Activated T-cell treated with anti-CD3 and anti-CD28 coated beads, Interleukin-2, amount 50 U/mL, for 4 hours (primary cell): ENCODE data around the gene RGS1. TPM values are rescaled to one million over a fixed set of nuclear protein-coding genes. Genes with fewer than 3 reads are reported as not detected.
"Not testable (repeated sequence)": the region's sequence is repeated elsewhere in the genome, so short reads cannot be mapped to it uniquely, and the experiment has no call there.

ENCODE experiments used
- ATAC-seq, 2 donors: fragments of 200-7000 bp; cut with Tn5 transposase; one replicate each; pipeline ENCODE4 v1.10.0; 2021
- DNase-seq: peaks from one replicate; pipeline ENCODE4 v3.0.0-alpha.2; 2020
- H3K27me3 Mint-ChIP-seq: one replicate; pipeline ENCODE4 v1.8.0; 2021; ENCODE audit warnings: low read depth, mixed read lengths
- H3K36me3 Mint-ChIP-seq: one replicate; pipeline ENCODE4 v1.8.0; 2022; ENCODE audit warnings: mixed read lengths; ENCODE audit not compliant: insufficient read depth
- H3K4me1 Mint-ChIP-seq: one replicate; pipeline ENCODE4 v1.8.0; 2021; ENCODE audit warnings: low read depth, mixed read lengths
- H3K4me3 Mint-ChIP-seq: one replicate; pipeline ENCODE4 v1.8.0; 2021; ENCODE audit warnings: mild to moderate bottlenecking, moderate library complexity, mixed read lengths
- H3K9me3 Mint-ChIP-seq: one replicate; pipeline ENCODE4 v1.8.0; 2021; ENCODE audit warnings: mixed read lengths
- total RNA-seq, 3 donors: library from RNA; stranded (reverse); gene quantifications; one replicate each; pipeline ENCODE4 v1.2.1, GENCODE V29; 2021

Gene RGS1, protein sequence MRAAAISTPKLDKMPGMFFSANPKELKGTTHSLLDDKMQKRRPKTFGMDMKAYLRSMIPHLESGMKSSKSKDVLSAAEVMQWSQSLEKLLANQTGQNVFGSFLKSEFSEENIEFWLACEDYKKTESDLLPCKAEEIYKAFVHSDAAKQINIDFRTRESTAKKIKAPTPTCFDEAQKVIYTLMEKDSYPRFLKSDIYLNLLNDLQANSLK
- 10 to 100 TPM; 31.7 to 47.6 (median 34.4) TPM for total RNA-seq

DNA sequence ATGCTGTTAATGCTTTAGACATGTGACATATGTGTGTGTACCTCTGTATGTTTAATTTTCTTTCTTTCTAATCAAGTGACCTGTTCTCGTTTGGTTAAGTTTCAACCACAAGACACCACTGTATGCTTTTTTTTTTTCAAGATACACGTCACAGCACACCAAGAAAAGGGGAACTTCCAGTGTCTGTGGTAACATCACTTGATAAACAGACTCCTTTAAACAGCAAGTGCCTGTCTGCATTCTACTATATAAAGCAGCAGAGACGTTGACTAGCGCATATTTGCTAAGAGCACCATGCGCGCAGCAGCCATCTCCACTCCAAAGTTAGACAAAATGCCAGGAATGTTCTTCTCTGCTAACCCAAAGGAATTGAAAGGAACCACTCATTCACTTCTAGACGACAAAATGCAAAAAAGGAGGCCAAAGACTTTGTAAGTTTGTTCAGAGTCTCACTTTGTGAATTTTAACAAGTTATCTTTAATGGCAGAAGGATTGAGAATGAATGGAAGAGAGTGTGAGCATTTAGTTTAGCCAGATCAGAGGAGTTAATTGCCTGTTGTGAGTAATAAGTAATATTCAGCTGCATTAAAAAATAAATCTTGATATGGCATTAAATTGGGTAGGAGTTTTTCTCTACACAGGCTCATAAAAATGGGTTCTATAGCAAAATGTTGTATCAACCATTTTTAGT is at the start of gene RGS1:
Gene RGS1, plus strand, starts transcription at position 275 of the 691 bp plus-strand sequence. Its CDS starts 20 bp downstream, at position 295.
- H3K9me3 Mint-ChIP-seq = peaks cover 5% of the 10 kb centered on the region
- peaks cover 80% of the 10 kb centered on the region for H3K4me1 Mint-ChIP-seq

DNA sequence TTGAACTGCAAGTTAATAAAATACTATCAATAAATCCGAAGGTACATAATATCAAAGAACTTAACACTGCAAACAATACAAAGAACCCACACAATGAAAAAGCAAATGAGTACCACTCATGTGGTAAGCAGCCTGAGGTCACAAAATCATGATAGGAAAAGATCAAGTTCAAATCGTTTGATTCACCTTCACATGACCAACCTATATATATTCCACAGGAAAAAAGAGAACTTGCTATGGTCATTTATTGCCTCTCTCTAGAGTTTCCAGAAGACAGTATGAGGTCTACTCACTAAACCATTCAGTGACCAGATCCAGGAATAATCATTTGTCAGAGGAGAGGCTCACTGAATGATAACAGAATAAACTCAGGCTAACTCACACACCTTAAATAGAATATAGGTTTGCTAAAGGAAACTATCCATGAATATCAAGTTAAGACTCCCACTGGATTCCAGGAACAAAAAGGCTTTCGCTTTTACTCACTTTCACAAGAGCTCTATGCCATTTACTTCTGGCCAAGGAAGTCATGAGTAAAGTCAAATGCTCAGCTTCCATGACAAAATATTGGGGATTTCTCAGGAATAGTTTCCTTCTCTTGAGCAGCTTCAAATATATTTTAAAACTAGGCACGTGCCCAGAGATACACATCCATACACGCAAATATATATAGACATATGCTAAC is 48.3 kb upstream of the RGS1 start:
- ATAC-seq = no peak
- no peak overlapping the region for H3K4me3 Mint-ChIP-seq
- DNase-seq = no peak
- peaks cover 36% of the 10 kb centered on the region for H3K4me1 Mint-ChIP-seq
- H3K27me3 Mint-ChIP-seq = no peaks in the 10 kb centered on the region
- no peaks in the 10 kb centered on the region for H3K9me3 Mint-ChIP-seq
- no peaks in the 10 kb centered on the region for H3K36me3 Mint-ChIP-seq

More for the DNA sequence above, at the start of gene RGS1:
- no peaks in the 10 kb centered on the region for H3K27me3 Mint-ChIP-seq
- peak; percentile 82 to 86 for ATAC-seq
- H3K36me3 Mint-ChIP-seq = peaks cover 32% of the 10 kb centered on the region
- H3K4me3 Mint-ChIP-seq = peak within 1 kb of the TSS; percentile 88
- DNase-seq = peak; percentile 56

DNA sequence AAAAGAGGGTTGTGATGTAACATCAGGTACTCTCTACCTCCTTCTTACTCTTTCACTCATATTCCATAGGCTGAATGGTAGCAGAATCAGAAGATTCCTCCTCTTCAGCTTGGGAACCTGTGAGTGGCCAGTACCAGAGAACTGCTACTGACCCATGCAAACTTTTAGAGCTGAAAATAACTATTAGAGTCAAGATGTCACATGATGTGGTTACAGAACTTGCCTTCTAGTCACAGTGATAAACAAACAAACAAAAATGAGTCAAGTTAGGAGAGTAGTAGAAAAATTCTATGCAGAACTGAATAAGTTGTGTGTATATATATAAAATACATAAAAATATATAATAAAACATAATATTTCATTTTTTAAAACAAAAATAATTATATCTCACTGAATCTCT is 47.6 kb upstream of the RGS1 start:
- Mint-ChIP-seq H3K36me3 (no peaks in the 10 kb centered on the region), H3K9me3 (no peaks in the 10 kb centered on the region), H3K4me3 (no peak overlapping the region), H3K4me1 (peaks cover 34% of the 10 kb centered on the region), H3K27me3 (no peaks in the 10 kb centered on the region)
- ATAC-seq (no peak), DNase-seq (no peak)

DNA sequence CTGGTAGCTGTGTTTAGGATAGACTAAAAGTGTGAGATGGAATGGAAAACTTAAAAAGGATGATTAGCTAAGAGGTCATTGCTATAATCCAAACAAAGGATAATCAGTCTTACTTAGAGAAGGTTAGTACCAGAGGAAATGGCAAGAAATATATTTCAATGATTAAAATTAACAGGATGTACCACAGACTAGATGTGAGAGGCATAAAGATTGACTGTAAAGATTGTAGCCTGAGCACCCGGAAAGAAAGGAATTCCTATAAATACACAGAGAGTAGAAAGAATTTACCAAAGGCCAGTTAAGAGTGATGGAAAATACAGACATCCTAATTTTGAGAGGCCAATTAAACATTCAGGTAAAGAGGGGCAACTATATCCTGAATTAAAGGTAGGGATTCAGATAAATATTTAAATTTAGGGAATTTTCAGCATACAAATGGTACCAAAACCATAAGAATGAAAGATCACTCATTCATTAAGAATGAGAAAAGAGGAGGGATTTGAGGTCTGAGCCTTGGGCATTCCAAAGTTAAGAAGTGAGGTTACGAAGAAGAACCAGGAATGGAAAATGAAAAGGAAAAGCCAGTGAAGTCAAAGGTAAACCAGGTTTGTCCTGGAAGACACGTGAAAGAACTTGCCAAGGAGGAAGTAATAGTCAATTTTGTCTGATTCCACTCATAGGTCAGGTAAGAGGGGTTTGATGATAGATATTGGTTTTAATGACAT is 46.4 kb upstream of the RGS1 start:
- Mint-ChIP-seq H3K4me3 (no peak overlapping the region), H3K36me3 (no peaks in the 10 kb centered on the region), H3K4me1 (peaks cover 33% of the 10 kb centered on the region), H3K9me3 (no peaks in the 10 kb centered on the region), H3K27me3 (no peaks in the 10 kb centered on the region)
- ATAC-seq (no peak), DNase-seq (no peak)

DNA sequence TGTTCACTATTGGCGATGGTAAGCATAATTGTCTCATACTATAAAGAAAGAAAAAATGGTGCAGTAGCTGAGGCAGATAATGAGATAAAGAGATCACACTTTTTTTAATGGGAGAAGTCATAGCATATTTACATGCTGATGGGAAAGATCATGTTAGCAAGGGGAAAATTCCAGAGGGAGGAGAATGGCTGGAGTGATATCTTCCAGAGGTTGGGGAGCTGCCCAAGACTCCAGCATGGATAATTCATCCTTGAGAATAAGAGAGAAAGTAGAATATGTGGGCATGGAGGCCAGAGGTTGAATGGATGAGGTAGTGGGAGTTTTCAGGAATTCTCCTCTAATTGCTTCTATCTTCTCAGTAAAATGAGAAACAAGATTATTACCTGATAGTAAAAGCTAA is 45.8 kb upstream of the RGS1 start:
- Mint-ChIP-seq H3K4me3 (no peak overlapping the region), H3K36me3 (no peaks in the 10 kb centered on the region), H3K4me1 (peaks cover 29% of the 10 kb centered on the region), H3K27me3 (no peaks in the 10 kb centered on the region), H3K9me3 (no peaks in the 10 kb centered on the region)
- ATAC-seq (no peak), DNase-seq (no peak)

DNA sequence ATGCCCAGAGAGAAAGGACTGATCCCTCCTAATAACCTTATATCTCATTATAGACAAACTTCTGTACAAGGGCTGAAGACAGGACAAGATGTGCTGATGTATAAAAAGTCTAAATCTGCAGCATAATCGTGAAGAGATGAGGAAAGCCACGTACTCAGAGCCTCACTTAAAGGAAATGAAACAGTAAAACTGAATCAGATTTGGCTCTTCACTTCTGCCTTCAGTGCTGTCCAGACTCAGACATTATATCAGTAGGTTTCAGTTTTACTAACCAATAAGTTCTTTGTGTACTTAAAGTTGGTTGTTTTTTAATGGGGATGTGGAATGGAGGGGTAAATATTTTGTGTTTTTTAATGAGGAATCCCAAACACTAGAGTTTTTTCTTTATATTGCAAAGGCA is 45.3 kb upstream of the RGS1 start:
- no peaks in the 10 kb centered on the region for H3K27me3 Mint-ChIP-seq
- no peaks in the 10 kb centered on the region for H3K9me3 Mint-ChIP-seq
- H3K4me1 Mint-ChIP-seq = peaks cover 29% of the 10 kb centered on the region
- H3K36me3 Mint-ChIP-seq = no peaks in the 10 kb centered on the region
- peak; percentile 46 to 53 for ATAC-seq
- no peak for DNase-seq
- no peak overlapping the region for H3K4me3 Mint-ChIP-seq

DNA sequence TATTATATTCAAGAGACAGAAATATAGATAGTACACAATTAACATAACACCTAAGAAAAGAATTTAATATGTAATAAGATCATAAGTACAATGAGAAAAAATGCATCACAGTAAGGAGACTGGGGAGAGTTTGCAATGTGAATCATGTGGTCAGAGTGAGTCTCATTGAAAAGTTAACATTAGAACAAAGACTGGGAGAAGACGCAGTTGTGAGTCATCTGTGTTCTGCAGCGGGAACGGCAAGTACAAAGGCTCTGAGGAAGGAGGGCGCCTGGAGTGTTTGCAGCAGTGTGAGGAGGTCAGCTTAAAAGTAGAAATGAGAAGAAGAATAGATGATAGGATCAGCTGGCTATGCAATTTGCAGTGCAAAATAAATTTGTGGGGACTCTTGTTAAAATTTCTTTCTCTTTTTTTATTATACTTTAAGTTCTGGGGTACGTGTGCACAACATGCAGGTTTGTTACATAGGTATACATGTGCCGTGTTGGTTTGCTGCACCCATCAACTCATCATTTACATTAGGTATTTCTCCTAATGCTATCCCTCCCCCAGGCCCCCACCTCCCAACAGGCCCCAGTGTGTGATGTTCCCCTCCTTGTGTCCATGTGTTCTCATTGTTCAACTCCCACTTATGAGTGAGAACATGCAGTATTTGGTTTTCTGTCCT is 44.4 kb upstream of the RGS1 start:
- not testable (repeated sequence) for H3K27me3 Mint-ChIP-seq, H3K4me3 Mint-ChIP-seq, H3K36me3 Mint-ChIP-seq, H3K9me3 Mint-ChIP-seq
- peaks cover 27% of the 10 kb centered on the region for H3K4me1 Mint-ChIP-seq
- peak; percentile 95 to 97 for ATAC-seq
- DNase-seq = peak; percentile 49

DNA sequence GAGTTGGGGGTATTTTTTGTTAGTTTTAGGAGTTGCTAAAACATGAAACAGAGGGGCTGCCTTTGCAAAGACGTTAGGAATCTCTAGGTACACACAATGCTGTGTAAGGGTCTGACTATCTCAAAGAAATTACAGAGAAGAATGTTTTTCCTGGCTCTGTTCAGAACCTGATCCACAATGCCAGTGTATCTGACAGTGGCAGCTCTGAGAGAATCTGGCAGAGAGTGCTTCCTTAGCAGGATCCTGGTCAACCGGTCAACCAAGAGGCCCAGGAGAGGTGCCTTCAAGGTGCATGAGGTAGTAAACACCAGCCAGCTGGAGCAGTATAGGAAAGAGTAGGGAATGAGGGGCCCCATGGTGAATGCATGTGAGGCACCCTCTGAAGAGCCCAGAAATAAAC is 40.9 kb upstream of the RGS1 start:
- H3K4me3 Mint-ChIP-seq = no peak overlapping the region

DNA sequence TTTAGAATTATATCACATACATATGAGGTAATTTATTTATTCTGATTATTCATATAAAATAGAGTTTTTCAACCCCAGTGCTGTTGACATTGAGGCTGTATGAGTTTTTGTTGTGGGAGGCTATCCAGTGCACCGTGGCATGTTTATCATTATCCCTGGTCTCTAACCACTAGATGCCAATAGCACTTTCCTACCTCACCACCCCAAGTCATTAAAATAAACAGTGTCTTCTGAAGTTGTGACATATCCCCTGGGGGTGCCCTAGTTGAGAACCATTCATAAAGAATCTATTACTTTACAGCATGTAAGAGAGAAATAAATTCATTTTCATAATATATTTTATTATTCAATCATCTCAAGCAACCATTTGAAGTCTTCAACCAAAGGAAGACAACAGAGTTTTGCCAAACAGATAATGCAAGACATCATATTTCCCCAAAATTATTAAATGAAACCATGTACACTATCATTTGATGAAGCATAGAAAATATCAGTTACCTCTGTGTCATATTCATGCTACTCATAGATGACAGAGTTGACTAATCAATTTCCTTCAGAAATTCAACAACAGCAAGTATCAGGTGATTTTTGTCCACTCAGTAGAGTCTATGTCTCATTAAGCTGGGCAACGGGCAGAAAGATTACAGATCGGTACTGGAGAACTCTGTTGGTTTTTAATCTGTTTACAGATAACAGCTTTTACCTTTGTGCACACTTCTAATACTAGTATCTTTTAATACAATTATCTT is 39.5 kb upstream of the RGS1 start:
- Mint-ChIP-seq H3K27me3 (no peaks in the 10 kb centered on the region), H3K36me3 (no peaks in the 10 kb centered on the region), H3K4me1 (peaks cover 39% of the 10 kb centered on the region), H3K4me3 (no peak overlapping the region), H3K9me3 (no peaks in the 10 kb centered on the region)
- DNase-seq = no peak
- ATAC-seq = peak; percentile 33 to 50

More for the DNA sequence above, 40.9 kb upstream of the RGS1 start:
- peaks cover 42% of the 10 kb centered on the region for H3K4me1 Mint-ChIP-seq
- H3K27me3 Mint-ChIP-seq = no peaks in the 10 kb centered on the region
- no peaks in the 10 kb centered on the region for H3K36me3 Mint-ChIP-seq
- no peaks in the 10 kb centered on the region for H3K9me3 Mint-ChIP-seq
- no peak for ATAC-seq
- no peak for DNase-seq

DNA sequence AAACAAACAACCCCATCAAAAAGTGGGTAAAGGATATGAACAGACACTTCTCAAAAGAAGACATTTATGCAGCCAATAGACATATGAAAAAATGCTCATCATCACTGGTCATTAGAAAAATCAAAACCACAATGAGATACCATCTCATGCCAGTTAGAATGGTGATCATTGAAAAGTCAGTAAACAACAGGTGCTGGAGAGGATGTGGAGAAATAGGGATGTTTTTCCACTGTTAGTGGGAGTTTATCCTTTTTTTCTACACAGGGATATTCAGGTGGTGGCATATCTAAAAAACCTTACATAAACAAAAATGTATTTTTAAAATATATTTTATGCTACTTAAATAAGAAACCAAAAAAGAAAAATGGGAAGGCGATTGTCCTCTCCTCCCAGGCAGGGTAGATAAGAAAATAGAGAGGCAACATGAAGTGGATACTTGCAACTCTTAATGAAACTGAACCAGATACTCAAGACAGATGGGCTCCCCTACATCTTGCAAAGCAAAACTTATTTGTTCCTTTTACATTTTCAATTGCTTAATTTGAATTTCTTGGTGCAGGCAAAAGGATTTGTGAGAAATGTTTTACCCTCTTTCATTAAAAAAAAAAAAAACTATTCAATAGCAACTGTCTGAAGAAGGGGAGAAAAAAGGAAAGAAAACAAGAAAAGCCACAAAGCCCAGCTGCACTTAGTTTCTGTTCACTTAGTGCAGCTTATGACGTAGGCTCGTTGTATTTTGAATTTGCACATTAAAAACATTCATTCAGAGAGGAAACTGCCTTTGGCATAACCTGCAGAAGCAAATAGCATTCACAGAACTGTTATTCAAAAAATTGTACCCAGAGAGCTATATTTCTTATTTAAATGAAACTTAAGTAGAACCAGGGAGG is 36.9 kb upstream of the RGS1 start:
- ATAC-seq = peak; percentile 67 to 71
- DNase-seq = no peak
- H3K36me3 Mint-ChIP-seq = no peaks in the 10 kb centered on the region
- H3K27me3 Mint-ChIP-seq = no peaks in the 10 kb centered on the region
- H3K4me3 Mint-ChIP-seq = no peak overlapping the region
- H3K9me3 Mint-ChIP-seq = no peaks in the 10 kb centered on the region
- peaks cover 42% of the 10 kb centered on the region for H3K4me1 Mint-ChIP-seq

DNA sequence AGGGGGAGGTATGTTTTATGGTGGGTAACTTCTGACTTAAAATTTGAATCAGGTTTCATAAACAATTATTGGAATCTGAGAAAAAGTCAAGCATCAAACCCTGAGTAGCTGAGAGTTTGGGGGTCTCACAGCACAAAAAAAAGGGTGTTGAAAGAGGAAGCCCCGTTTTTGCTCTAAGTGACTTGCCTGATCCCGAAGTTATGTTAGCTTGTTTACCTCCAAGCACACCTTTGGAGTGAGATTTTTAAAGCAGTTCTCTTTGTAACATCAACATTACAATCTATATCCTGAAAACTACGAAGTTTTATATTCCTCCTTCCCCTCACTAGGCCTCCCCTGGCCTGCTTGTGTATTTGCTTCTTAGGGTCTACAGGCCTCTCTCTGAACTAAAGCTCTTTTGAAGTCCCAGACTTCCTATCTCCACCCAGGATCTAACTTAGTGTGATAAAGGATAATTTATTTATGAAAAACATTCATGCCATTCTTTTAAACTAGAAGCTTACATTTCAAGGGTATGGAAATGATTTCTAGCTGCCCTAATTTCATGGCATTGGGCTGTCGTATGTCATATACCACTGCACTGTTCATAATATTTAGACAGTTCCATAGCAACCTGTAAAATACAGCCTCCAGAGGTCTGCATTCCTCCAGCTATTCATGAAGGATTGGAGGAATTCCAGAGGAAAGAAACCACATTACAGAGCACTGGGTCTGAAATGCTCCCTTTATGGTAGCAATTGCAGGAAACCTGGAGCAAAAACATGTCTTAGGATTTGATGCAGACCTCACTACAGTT is 36.1 kb upstream of the RGS1 start:
- H3K27me3 Mint-ChIP-seq = no peaks in the 10 kb centered on the region
- H3K4me1 Mint-ChIP-seq = peaks cover 46% of the 10 kb centered on the region
- H3K9me3 Mint-ChIP-seq = no peaks in the 10 kb centered on the region
- H3K36me3 Mint-ChIP-seq = no peaks in the 10 kb centered on the region
- peak overlapping the region; percentile 3 for H3K4me3 Mint-ChIP-seq
- no peak for DNase-seq
- ATAC-seq = peak in 1 of 2 donors; percentile 19

DNA sequence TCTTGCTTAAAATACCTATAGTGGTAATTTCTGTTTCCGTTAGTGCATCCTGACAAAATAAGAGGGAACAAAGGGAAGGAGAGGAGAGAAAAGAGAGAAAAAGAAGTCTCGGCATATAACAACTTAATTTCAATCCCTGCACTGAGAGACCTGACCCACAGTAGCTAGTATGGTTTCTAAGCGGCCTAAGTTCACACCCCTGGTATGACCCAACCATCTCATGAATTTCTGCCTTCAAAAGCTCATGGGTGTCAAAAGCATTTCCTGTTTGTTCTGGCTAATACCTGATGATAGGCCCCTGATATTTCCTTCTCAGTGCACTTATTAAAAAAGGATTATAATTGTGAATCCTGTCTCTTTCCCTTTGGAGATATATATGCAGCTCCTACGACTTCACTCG is 32.1 kb upstream of the RGS1 start:
- DNase-seq = no peak
- Mint-ChIP-seq H3K36me3 (no peaks in the 10 kb centered on the region), H3K27me3 (no peaks in the 10 kb centered on the region), H3K4me3 (no peak overlapping the region), H3K4me1 (peaks cover 52% of the 10 kb centered on the region), H3K9me3 (no peaks in the 10 kb centered on the region)
- ATAC-seq = no peak
